ENCODE measurements around the gene PRAME. TPM values are rescaled to one million over a fixed set of nuclear protein-coding genes. Genes with fewer than 3 reads are reported as not detected.
"Not testable (repeated sequence)": the region's sequence is repeated elsewhere in the genome, so short reads cannot be mapped to it uniquely, and the experiment has no call there.

The PRAME gene
- total RNA-seq, 1 donor from 2014 or later, result not detected

DNA sequence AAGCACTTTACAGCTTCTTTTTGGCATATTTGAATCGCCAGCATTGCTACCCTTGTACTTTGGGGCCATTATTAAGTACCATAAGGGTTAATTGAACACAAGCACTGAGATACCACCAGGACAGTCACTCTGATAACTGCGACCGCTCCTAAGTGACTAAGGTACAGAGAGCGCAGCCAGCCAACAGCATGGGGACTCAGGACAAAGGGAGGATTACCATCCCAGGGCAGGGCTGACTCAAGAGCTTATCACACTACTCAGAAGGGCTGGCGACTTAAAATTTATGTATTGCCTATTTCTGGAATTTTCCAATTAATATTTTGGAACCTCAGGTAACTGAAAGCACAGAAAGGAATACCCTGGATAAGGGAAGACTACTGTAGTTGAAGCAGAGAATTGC is 39.5 kb downstream of the PRAME start:
- Mint-ChIP-seq H3K27ac (no peak overlapping the region), H3K4me1 (ENCODE audit: low read depth) (peaks cover 4% of the 10 kb centered on the region), H3K4me3 (ENCODE audit: low read depth) (no peak overlapping the region), H3K27me3 (peaks cover 31% of the 10 kb centered on the region), H3K9me3 (ENCODE audit: low read depth) (peaks cover 3% of the 10 kb centered on the region), H3K36me3 (ENCODE audit: insufficient read depth) (no peaks in the 10 kb centered on the region)
- DNase-seq (ENCODE audit: low spot score, unreplicated experiment), result no peak
- TF ChIP-seq, protein P1, sequence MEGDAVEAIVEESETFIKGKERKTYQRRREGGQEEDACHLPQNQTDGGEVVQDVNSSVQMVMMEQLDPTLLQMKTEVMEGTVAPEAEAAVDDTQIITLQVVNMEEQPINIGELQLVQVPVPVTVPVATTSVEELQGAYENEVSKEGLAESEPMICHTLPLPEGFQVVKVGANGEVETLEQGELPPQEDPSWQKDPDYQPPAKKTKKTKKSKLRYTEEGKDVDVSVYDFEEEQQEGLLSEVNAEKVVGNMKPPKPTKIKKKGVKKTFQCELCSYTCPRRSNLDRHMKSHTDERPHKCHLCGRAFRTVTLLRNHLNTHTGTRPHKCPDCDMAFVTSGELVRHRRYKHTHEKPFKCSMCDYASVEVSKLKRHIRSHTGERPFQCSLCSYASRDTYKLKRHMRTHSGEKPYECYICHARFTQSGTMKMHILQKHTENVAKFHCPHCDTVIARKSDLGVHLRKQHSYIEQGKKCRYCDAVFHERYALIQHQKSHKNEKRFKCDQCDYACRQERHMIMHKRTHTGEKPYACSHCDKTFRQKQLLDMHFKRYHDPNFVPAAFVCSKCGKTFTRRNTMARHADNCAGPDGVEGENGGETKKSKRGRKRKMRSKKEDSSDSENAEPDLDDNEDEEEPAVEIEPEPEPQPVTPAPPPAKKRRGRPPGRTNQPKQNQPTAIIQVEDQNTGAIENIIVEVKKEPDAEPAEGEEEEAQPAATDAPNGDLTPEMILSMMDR (IDR thresholded peaks at IDR 0.05; ENCODE audit: unreplicated experiment), result no peak

DNA sequence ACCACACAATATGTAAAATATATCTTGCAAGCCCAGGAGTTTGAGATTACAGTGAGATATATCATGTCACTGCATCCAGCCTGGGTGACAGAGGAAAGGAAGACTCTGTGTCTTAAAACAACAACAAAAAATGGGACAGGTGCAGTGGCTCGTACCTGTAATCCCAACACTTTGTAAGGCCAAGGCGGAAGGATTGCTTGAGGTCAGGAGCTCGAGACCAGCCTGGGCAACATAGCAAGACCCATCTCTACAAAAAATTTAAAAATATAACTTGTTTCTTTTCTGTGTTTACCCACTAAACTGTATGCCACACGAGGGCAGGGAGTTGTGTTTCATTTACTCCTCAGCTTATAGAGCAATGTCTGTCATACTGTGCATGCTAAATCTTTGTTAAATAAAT is 42.1 kb downstream of the PRAME start:
- Mint-ChIP-seq H3K9me3 (ENCODE audit: low read depth) (peaks cover 3% of the 10 kb centered on the region), H3K36me3 (ENCODE audit: insufficient read depth) (no peaks in the 10 kb centered on the region), H3K27me3 (peaks cover 41% of the 10 kb centered on the region), H3K27ac (no peak overlapping the region), H3K4me1 (ENCODE audit: low read depth) (peaks cover 4% of the 10 kb centered on the region), H3K4me3 (ENCODE audit: low read depth) (no peak overlapping the region)
- no peak for DNase-seq (ENCODE audit: low spot score, unreplicated experiment)
- TF ChIP-seq, protein P1 (IDR thresholded peaks at IDR 0.05; ENCODE audit: unreplicated experiment), result no peak

DNA sequence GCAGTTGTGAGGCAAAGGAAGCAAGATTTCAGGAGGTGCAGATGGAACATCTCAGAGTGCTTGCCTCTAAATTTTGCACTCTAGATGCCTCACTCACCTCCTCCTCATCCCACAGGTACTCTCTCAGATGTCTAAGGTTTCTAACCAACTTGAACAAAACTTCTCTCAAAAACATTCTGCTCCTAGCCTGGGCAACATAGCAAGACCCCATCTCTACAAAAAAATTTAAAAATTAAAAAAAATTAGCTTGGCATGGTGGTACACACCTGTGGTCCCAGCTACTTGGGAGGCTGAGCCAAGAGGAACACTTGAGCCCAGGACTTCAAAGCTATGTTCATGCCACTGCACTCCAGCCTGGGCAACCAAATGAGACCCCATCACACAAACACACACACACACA is 43.2 kb downstream of the PRAME start:
- H3K27ac Mint-ChIP-seq, result no peak overlapping the region
- DNase-seq (ENCODE audit: low spot score, unreplicated experiment), result no peak
- peaks cover 3% of the 10 kb centered on the region for H3K4me1 Mint-ChIP-seq (ENCODE audit: low read depth)
- TF ChIP-seq, protein P1 (IDR thresholded peaks at IDR 0.05; ENCODE audit: unreplicated experiment), result no peak
- H3K9me3 Mint-ChIP-seq (ENCODE audit: low read depth), result peaks cover 7% of the 10 kb centered on the region
- H3K36me3 Mint-ChIP-seq (ENCODE audit: insufficient read depth), result no peaks in the 10 kb centered on the region
- H3K27me3 Mint-ChIP-seq, result peaks cover 47% of the 10 kb centered on the region
- no peak overlapping the region for H3K4me3 Mint-ChIP-seq (ENCODE audit: low read depth)

DNA sequence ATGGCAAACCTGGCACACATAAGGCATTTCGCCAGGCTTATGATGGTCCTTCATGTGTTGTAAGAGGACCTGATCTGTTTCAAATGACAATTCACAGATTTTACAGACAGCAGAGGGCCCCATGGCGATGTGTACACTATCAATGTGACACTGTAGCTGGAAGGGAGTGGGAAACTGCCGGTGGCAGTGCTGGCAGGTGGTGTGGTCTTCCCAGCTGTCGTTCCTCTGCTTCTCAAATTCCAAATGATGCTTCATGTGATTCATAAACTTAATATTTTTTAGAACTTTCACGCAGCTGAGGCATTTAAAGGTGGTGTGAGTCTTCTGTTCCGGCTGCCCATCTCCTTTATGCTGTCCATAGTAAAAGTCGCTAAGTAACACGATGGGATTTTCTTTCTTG is 44.6 kb downstream of the PRAME start:
- not testable (repeated sequence) for H3K27ac Mint-ChIP-seq; H3K4me1 Mint-ChIP-seq (ENCODE audit: low read depth); H3K36me3 Mint-ChIP-seq (ENCODE audit: insufficient read depth); DNase-seq (ENCODE audit: low spot score, unreplicated experiment); H3K4me3 Mint-ChIP-seq (ENCODE audit: low read depth)
- Mint-ChIP-seq H3K9me3 (ENCODE audit: low read depth) (peaks cover 15% of the 10 kb centered on the region), H3K27me3 (peaks cover 45% of the 10 kb centered on the region)

DNA sequence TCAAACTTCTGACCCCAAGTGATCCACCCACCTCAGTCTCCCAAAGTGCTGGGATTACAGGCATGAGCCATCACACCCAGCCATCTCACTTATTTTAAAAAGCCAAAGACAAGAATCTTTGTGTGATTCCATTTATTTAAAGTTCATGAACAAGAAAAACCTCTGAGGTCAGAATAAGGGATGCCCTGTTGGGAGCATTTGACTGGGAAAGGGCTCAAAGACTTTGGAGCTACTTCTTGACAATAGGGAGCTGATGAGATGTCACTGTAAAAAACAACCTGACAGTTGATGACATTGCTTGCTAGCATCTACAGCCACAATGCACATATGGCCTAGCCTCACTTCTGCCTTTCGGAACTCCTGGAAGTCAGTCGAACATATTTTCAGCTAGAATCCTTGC is 45.4 kb downstream of the PRAME start:
- peaks cover 44% of the 10 kb centered on the region for H3K27me3 Mint-ChIP-seq
- H3K36me3 Mint-ChIP-seq (ENCODE audit: insufficient read depth), result peaks cover 3% of the 10 kb centered on the region
- H3K9me3 Mint-ChIP-seq (ENCODE audit: low read depth), result peaks cover 15% of the 10 kb centered on the region
- DNase-seq (ENCODE audit: low spot score, unreplicated experiment), result no peak
- no peak overlapping the region for H3K27ac Mint-ChIP-seq
- TF ChIP-seq, protein P1 (IDR thresholded peaks at IDR 0.05; ENCODE audit: unreplicated experiment), result no peak
- H3K4me3 Mint-ChIP-seq (ENCODE audit: low read depth), result no peak overlapping the region
- peaks cover 2% of the 10 kb centered on the region for H3K4me1 Mint-ChIP-seq (ENCODE audit: low read depth)

DNA sequence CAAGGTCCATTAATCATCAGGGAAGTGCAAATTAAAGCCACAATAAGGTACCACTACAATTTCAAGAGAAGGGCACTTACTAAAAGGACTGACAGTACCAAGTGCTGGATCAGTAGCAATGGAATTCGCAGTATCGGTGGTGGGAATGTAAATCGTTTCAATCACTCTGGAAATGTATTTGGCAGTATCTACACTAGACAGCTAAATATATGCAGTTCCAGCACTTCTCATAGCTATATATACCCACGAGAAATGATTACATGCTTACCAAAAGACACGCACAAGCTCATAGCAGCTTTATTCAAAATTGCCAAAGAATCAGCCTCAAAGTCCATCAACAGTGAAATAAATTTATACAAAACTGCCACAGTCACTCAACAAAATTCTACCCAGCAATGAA is 46.1 kb downstream of the PRAME start:
- TF ChIP-seq, protein P1 (IDR thresholded peaks at IDR 0.05; ENCODE audit: unreplicated experiment), result no peak
- Mint-ChIP-seq H3K27ac (no peak overlapping the region), H3K27me3 (peaks cover 44% of the 10 kb centered on the region), H3K4me3 (ENCODE audit: low read depth) (no peak overlapping the region), H3K36me3 (ENCODE audit: insufficient read depth) (peaks cover 3% of the 10 kb centered on the region), H3K4me1 (ENCODE audit: low read depth) (peaks cover 2% of the 10 kb centered on the region), H3K9me3 (ENCODE audit: low read depth) (peaks cover 15% of the 10 kb centered on the region)
- no peak for DNase-seq (ENCODE audit: low spot score, unreplicated experiment)

DNA sequence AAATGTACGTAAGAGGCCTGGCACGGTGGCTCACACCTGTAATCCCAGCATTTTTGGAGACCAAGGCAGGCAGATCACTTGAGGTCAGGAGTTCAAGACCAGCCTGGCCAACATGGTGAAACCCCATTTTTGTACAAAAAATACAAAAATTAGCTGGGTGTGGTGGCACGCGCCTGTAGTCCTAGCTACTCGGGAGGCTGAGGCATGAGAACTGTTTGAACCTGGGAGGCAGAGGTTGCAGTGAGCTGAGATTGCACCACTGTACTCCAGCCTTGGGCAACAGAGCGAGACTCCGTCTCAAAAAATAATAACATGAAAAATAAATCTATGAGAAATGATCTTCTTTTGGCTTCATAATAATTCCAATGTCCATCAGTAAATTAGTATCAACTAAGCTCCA is 48.2 kb downstream of the PRAME start:
- not testable (repeated sequence) for DNase-seq (ENCODE audit: low spot score, unreplicated experiment); H3K4me3 Mint-ChIP-seq (ENCODE audit: low read depth); H3K27ac Mint-ChIP-seq; H3K36me3 Mint-ChIP-seq (ENCODE audit: insufficient read depth)
- peaks cover 13% of the 10 kb centered on the region for H3K9me3 Mint-ChIP-seq (ENCODE audit: low read depth)
- H3K4me1 Mint-ChIP-seq (ENCODE audit: low read depth), result peaks cover 12% of the 10 kb centered on the region
- peaks cover 34% of the 10 kb centered on the region for H3K27me3 Mint-ChIP-seq

DNA sequence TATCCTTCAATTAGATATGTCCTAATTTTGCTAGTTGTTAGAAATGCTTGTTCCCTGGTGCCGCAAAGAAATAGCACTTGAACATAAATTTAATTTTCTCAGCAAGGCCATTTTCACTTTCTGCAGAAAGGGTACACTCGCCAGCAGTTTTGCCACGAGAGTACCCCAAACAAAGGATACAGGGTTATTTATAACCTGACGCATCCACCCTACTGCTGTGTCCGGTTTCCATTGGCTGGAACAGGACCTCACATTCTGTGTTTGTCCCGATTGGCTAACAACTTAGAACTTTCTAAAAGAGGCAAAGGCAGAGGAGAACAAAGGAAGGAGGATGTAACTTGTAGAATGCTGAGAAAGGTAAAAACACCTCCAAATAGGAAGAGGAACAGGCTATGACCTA is 49.2 kb downstream of the PRAME start:
- H3K4me3 Mint-ChIP-seq (ENCODE audit: low read depth); H3K27ac Mint-ChIP-seq: not testable (repeated sequence)
- peaks cover 31% of the 10 kb centered on the region for H3K27me3 Mint-ChIP-seq

More for the DNA sequence above, 49.2 kb downstream of the PRAME start:
- not testable (repeated sequence) for DNase-seq (ENCODE audit: low spot score, unreplicated experiment)
- peaks cover 13% of the 10 kb centered on the region for H3K9me3 Mint-ChIP-seq (ENCODE audit: low read depth)
- H3K4me1 Mint-ChIP-seq (ENCODE audit: low read depth), result peaks cover 14% of the 10 kb centered on the region
- peaks cover 13% of the 10 kb centered on the region for H3K36me3 Mint-ChIP-seq (ENCODE audit: insufficient read depth)

Measured in progenitor cell of endocrine pancreas (in vitro differentiated cells).